ENCODE results near the gene SF3B6.
"Not testable (repeated sequence)": the region's sequence is repeated elsewhere in the genome, so short reads cannot be mapped to it uniquely, and the experiment has no call there.

The SF3B6 gene

DNA sequence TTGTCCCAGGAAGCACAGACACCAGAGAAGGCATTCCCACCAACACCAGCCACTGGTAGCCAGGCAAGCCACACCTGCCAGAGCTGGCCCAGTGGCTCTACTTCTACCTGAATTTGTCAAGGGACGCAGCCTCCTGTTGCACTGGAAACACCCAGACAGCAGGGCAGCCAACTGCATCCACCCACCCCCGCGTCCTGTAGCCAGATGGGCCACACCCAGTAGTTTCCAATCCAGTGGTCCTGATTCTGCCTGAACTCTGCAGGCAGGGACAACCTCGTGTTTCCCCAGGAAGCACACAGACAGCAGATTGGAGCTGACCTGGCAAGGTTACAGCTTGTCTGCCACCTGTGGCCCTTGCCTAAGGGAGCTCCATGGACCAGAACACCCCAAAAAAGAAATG is 28.8 kb upstream of the SF3B6 start:
- no peak for DNase-seq (ENCODE audit: extremely low read depth, low read depth)
- TF ChIP-seq CTCF (IDR thresholded peaks at IDR 0.05; ENCODE audit: low read depth, low read length), result no peak

GRCh38 chr2:24104110-24104650 is 28.1 kb upstream of the SF3B6 start:
- no peak for TF ChIP-seq CTCF (IDR thresholded peaks at IDR 0.05; ENCODE audit: low read depth, low read length)
- no peak for DNase-seq (ENCODE audit: extremely low read depth, low read depth)

DNA sequence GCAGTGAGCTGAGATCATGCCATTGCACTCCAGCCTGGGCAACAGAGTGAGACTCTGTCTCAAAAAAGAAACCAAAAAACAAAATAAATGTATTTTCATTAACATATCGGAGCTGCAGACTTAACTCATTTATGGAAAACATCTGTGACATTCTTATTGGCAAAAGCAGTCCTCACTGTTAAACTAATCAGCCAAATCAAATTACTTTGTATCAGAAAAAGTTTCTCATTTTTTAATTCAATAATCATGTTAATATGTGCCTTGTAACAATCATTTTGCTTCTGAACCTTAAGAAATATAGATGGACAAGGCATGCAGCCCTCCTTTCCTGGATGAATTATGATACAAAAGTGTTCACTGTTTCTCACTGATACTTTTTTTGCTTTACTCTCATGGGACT is 26.6 kb upstream of the SF3B6 start:
- no peak for TF ChIP-seq CTCF (IDR thresholded peaks at IDR 0.05; ENCODE audit: low read depth, low read length)

GRCh38 chr2:24101992-24102391 is 25.9 kb upstream of the SF3B6 start:
- TF ChIP-seq CTCF (IDR thresholded peaks at IDR 0.05; ENCODE audit: low read depth, low read length), result no peak
- no peak for DNase-seq (ENCODE audit: extremely low read depth, low read depth)

More for the DNA sequence above, 26.6 kb upstream of the SF3B6 start:
- DNase-seq (ENCODE audit: extremely low read depth, low read depth), result no peak

- DNase-seq (ENCODE audit: extremely low read depth, low read depth), result not testable (repeated sequence)
Measured at GRCh38 chr2:24100732-24101131, 24.6 kb upstream of the SF3B6 start.

DNA sequence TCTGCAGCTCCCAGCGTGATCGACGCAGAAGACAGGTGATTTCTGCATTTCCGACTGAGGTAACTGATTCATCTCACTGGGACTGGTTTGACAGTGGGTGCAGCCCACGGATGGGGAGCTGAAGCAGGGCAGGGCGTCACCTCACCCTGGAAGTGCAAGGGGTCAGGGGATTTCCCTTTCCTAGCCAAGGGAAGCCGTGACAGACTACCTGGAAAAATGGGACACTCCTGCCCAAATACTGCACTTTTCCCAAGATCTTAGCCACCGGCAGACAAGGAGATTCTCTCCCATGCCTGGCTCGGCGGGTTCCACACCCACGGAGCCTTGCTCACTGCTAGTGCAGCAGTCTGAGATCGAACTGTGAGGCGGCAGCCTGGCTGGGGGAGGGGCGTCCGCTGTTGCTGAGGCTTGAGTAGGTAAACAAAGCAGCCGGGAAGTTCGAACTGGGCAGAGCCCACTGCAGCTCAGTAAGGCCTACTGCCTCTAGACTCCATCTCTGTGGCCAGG is 19.1 kb upstream of the SF3B6 start:
- not testable (repeated sequence) for DNase-seq (ENCODE audit: extremely low read depth, low read depth)

DNA sequence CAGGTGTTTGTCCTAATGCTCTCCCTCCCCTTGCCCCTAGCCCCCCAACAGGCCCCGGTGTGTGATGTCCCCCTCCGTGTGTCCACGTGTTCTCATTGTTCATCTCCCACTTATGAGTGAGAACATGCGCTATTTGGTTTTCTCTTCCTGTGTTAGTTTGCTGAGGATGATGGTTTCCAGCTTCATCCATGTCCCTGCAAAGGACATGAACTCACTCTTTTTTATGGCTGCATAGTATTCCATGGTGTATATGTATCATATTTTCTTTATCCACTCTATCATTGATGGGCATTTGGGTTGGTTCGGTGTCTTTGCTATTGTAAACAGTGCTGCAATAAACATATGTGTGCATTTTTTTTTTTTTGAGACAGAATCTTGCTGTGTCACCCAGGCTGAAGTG is 17.1 kb upstream of the SF3B6 start:
- DNase-seq (ENCODE audit: extremely low read depth, low read depth), result not testable (repeated sequence)

- DNase-seq (ENCODE audit: extremely low read depth, low read depth), result no peak
- no peak for TF ChIP-seq CTCF (IDR thresholded peaks at IDR 0.05; ENCODE audit: low read depth, low read length)
Measured at GRCh38 chr2:24088821-24089359, 12.8 kb upstream of the SF3B6 start.

DNA sequence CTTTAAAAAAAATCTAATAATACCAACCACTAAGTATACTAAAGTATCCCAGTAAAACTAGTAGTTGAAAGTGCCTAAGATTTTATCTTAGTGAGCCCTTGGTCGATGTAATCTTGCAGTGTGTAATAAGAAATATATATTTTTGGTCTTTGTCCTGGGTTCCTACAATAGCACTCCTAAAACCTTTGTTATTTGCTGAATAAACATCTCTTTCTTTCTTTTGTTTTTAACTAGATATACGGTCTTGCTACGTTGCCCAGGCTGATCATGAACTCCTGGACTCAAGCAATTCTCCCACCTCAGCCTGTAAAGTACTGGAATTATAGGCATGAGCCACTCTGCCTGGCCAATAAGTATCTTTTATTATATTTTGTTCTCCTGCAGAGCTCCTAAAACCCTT is 10.9 kb upstream of the SF3B6 start:
- no peak for DNase-seq (ENCODE audit: extremely low read depth, low read depth)
- TF ChIP-seq CTCF (IDR thresholded peaks at IDR 0.05; ENCODE audit: low read depth, low read length), result no peak
